Uterus (tissue), 4 donors: ENCODE data around the gene SPTBN5. TPM values are rescaled to one million over a fixed set of nuclear protein-coding genes. Genes with fewer than 3 reads are reported as not detected.

Experiments
- DNase-seq, 2 donors: peaks; one replicate each; pipeline ENCODE4 v3.0.0-alpha.2; 2019 to 2020
- H3K27ac ChIP-seq, 2 donors: fragments of 200-600 bp; sonication (generic); 1 replicate in 1 of 2; 2 replicates in 1 of 2; pipeline ENCODE4 v1.5.1; 2016 to 2018
- H3K27me3 ChIP-seq, 2 donors: fragments of 200-600 bp; sonication (generic); one replicate each; pipeline ENCODE4 v1.5.1; 2018 to 2019; ENCODE audit warnings: control low read depth in 1 of 2
- H3K36me3 ChIP-seq, 2 donors: fragments of 200-600 bp; sonication (generic); one replicate each; pipeline ENCODE4 v1.5.1; 2019; ENCODE audit warnings: control low read depth in 1 of 2
- H3K4me1 ChIP-seq, 2 donors: fragments of 200-600 bp; sonication (generic); one replicate each; pipeline ENCODE4 v1.5.1; 2018 to 2019; ENCODE audit warnings: control low read depth in 1 of 2
- H3K4me3 ChIP-seq, 2 donors: fragments of 200-600 bp; sonication (generic); 1 replicate in 1 of 2; 2 replicates in 1 of 2; pipeline ENCODE4 v1.5.1; 2018 to 2019; ENCODE audit warnings: mild to moderate bottlenecking in 1 of 2
- H3K9me3 ChIP-seq, 2 donors: fragments of 200-600 bp; sonication (generic); one replicate each; pipeline ENCODE4 v1.5.1; 2019; ENCODE audit warnings: control low read depth in 1 of 2
- POLR2A ChIP-seq, 2 donors: fragments of 450-650 bp; IDR thresholded peaks; one replicate each; pipeline ENCODE4 v1.6.1; 2016; ENCODE audit warnings: antibody characterized with exemption in 2 of 2, mild to moderate bottlenecking in 1 of 2, moderate library complexity in 1 of 2
- intact Hi-C: fragments of 100-400 bp; cut with DNase I; formaldehyde crosslinking; loops from one replicate; pipeline ENCODE4 v1.15.1; 2023; ENCODE audit warnings: low total_unique reads
- total RNA-seq, 4 donors: library from RNA; depleted of rRNA in 3 of 4; stranded (reverse); fragments of >200 nt in 3 of 4; gene quantifications; one replicate each; pipeline versions ENCODE4 v1.1.0 to v1.2.4, GENCODE V29; 2014 to 2023
- TF ChIP-seq, protein P1 (sequence below), 4 experiments: fragments of 200-600 bp in 2 of 4; fragments of 450-650 bp in 2 of 4; sonication (generic) in 2 of 4; IDR thresholded peaks; one replicate each; pipeline ENCODE4 v1.5.1; 2016 to 2019; ENCODE audit warnings: antibody characterized with exemption in 4 of 4, mild to moderate bottlenecking in 2 of 4, moderate library complexity in 1 of 4
- donor health status: DM: yes; HTN: yes; CAD: no.

The SPTBN5 gene
- total RNA-seq, 4 donors from 2014 or later: 0.51 to 0.76 (median 0.61) TPM; not detected in 1

DNA sequence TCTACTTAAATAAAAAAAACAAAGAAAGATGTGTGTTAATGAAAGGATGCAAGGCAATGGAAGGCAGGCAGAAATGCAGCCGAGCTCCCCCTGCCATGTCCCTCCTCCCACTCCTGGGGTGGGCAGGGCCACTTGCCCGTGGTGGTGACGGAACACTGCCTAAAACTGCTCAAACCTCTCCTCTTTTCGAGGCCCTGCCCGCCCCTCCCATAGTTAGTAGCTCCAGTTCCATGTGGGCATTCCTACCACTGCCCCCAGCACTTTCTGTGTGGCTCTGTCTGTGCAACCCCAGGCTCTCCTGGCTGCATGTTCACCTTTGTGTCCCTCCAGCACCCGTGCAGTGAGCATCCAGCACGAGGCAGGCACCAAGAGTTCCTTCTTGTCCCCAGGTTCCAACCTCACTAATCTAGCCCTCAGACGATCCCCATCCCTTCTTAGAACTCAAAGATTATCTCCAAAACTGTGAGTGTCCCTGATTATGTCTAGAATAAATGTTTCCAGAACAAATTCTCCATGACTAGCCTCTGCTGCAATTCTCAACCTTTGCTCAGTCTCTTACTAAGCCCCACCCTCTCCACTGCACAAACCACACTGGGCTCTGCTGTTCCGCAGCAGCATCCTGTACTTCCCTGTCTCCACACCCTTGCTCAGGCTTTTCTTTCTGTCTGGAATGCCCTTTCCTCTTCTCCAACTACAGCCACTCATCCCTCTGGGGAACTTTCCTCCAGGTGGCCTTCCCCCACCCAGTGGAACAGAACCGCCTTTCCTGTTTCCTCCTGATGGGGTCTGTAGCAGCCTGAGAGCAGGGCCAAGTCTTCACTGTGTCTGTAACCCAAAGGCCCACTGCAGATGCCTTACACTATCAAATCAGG lies 32.6 kb upstream of the SPTBN5 start:
- H3K9me3 ChIP-seq: no peaks in the 10 kb centered on the region
- TF ChIP-seq, protein P1, sequence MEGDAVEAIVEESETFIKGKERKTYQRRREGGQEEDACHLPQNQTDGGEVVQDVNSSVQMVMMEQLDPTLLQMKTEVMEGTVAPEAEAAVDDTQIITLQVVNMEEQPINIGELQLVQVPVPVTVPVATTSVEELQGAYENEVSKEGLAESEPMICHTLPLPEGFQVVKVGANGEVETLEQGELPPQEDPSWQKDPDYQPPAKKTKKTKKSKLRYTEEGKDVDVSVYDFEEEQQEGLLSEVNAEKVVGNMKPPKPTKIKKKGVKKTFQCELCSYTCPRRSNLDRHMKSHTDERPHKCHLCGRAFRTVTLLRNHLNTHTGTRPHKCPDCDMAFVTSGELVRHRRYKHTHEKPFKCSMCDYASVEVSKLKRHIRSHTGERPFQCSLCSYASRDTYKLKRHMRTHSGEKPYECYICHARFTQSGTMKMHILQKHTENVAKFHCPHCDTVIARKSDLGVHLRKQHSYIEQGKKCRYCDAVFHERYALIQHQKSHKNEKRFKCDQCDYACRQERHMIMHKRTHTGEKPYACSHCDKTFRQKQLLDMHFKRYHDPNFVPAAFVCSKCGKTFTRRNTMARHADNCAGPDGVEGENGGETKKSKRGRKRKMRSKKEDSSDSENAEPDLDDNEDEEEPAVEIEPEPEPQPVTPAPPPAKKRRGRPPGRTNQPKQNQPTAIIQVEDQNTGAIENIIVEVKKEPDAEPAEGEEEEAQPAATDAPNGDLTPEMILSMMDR (IDR thresholded peaks at IDR 0.05): no peak
- no peak for TF ChIP-seq POLR2A (IDR thresholded peaks at IDR 0.05)
- H3K4me1 ChIP-seq: no peaks in the 10 kb centered on the region
- peak overlapping the region in 1 of 2 donors; percentile 56 for H3K27ac ChIP-seq
- H3K36me3 ChIP-seq: no peaks in the 10 kb centered on the region
- intact Hi-C loops: no loop called here
- H3K4me3 ChIP-seq: no peak overlapping the region
- no peaks in the 10 kb centered on the region for H3K27me3 ChIP-seq
- no peak for DNase-seq

DNA sequence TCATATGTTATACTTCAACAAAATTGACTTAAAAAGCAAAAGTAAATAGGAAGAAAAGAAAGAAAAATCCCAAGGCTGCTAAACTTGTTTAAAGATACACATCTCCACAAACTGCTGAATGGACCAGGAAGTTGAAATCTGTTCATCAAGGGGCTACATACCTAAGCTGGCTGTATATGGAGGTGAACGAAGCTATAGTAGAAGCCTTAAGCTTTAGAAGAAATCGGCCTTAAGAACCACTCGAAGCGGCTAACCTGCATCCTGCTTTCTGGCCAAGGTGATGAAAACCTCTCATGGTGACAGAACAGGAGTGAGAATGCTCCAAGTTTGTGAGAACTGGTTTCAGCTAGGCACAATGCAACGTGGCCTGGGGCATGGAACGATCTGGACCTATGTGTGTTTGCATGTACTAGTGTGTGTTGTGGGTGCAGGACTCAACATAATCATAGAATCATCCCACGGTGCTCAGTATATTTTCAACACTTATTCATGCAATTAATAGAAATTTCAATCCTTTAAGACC lies 31.3 kb upstream of the SPTBN5 start:
- intact Hi-C loops: no loop called here

DNA sequence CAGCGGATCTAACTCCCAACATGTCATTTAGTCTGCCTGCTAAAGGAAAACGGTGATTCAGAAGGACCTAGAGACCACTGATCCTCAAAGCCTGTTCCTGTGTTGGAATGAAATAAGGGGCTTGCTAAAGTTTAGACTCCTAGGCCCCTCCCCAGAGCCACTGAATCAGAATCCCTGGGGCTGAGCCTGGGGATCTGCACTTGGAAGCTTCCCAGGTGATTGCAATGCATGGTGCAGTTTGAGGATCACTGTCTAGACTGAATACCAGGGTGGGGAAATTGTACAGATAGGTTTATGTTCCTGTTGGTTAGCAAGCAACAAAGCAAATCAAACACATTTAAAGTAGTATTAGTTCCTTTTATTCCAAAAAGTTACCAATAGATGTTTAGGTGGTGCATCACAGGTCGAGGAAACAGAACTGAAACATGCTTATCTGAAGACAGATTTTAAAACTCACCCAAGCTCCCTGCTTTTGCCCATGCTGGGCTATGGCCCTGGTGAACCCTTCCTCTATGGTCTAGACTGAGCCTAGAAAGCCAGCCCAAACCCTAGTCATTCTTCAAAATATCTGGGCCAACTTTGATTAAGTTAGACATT lies 29.6 kb upstream of the SPTBN5 start:
- Histone ChIP-seq H3K27me3 (no peaks in the 10 kb centered on the region), H3K9me3 (no peaks in the 10 kb centered on the region), H3K4me1 (no peaks in the 10 kb centered on the region), H3K4me3 (no peak overlapping the region), H3K27ac (no peak overlapping the region), H3K36me3 (no peaks in the 10 kb centered on the region)
- TF ChIP-seq, protein P1 (IDR thresholded peaks at IDR 0.05): no peak
- TF ChIP-seq POLR2A (IDR thresholded peaks at IDR 0.05): no peak
- intact Hi-C loops: no loop called here
- no peak for DNase-seq

More for the DNA sequence above, 31.3 kb upstream of the SPTBN5 start:
- no peak for DNase-seq
- Histone ChIP-seq H3K9me3 (no peaks in the 10 kb centered on the region), H3K4me1 (no peaks in the 10 kb centered on the region), H3K27me3 (no peaks in the 10 kb centered on the region), H3K36me3 (no peaks in the 10 kb centered on the region), H3K4me3 (no peak overlapping the region), H3K27ac (peak overlapping the region in 1 of 2 donors; percentile 56)
- TF ChIP-seq, protein P1 (IDR thresholded peaks at IDR 0.05): no peak
- no peak for TF ChIP-seq POLR2A (IDR thresholded peaks at IDR 0.05)

DNA sequence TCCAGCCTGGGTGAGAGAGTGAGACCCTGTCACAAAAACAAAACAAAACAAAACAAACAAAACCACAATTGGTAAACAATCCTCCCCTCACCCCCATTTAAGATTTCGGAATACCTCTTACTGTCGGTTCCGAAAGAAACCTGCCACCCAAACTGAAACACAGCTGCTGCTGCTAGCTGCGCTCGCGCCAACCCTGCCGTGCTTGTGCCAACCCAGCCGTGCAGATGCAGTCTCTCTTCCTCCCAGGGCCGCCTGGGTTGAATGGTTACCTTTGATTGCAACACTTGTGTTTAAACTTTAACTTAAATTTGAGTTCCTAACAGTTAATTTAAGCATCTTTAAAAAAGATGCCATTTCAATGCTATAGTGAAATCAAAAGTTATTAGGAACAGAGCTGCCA lies 28.5 kb upstream of the SPTBN5 start:
- no peaks in the 10 kb centered on the region for H3K9me3 ChIP-seq
- H3K36me3 ChIP-seq: no peaks in the 10 kb centered on the region
- intact Hi-C loops: no loop called here
- H3K4me3 ChIP-seq: no peak overlapping the region
- H3K4me1 ChIP-seq: no peaks in the 10 kb centered on the region
- TF ChIP-seq, protein P1 (IDR thresholded peaks at IDR 0.05): no peak
- TF ChIP-seq POLR2A (IDR thresholded peaks at IDR 0.05): no peak
- no peaks in the 10 kb centered on the region for H3K27me3 ChIP-seq
- H3K27ac ChIP-seq: no peak overlapping the region
- no peak for DNase-seq

DNA sequence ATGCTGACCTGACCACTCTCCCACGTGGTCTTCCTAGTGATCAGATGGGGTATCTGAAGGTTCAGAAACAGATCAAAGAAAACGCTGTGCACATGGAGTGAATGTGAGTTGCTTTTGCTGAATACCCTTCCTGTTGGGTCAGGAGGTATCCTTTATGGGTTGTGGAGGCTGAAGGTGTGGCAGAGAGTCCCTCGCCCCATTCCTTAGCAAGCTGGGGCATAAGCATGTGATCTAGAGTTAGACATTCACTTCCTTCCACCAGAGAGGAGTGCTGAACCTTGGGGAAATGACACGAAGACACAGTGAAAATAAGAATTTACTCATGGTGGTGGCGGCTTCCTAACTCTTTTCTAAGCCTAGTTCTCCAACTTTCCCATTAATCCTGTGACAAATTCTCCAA lies 27.8 kb upstream of the SPTBN5 start:
- H3K36me3 ChIP-seq: no peaks in the 10 kb centered on the region
- H3K9me3 ChIP-seq: no peaks in the 10 kb centered on the region
- DNase-seq: no peak
- no peak overlapping the region for H3K4me3 ChIP-seq
- TF ChIP-seq, protein P1 (IDR thresholded peaks at IDR 0.05): no peak
- TF ChIP-seq POLR2A (IDR thresholded peaks at IDR 0.05): no peak
- intact Hi-C loops: no loop called here
- H3K27me3 ChIP-seq: no peaks in the 10 kb centered on the region
- no peaks in the 10 kb centered on the region for H3K4me1 ChIP-seq
- peak overlapping the region in 1 of 2 donors; percentile 52 for H3K27ac ChIP-seq
